ENCODE results near the gene PTPN5. TPM values are rescaled to one million over a fixed set of nuclear protein-coding genes. Genes with fewer than 3 reads are reported as not detected.

Gene PTPN5
- total RNA-seq, 4 donors from 2014 or later, result 0.15 to 0.51 (median 0.39) TPM

GRCh38 chr11:18768472-18768901 is 23.1 kb downstream of the PTPN5 start:
- Histone ChIP-seq H3K27ac (peak overlapping the region in 1 of 4 donors; percentile 58), H3K36me3 (no peaks in the 10 kb centered on the region), H3K27me3 (no peaks in the 10 kb centered on the region), H3K4me1 (no peaks in the 10 kb centered on the region), H3K9me3 (no peaks in the 10 kb centered on the region), H3K4me3 (no peak overlapping the region)
- DNase-seq (peak in 1 of 2 donors; percentile 40), ATAC-seq (peak; percentile 64 to 86)
- in situ Hi-C loops (cut with MboI; ENCODE audit: low sequenced_read_pairs in 4 of 4) (no loop called here), intact Hi-C loops (cut with DNase I; ENCODE audit: low total_unique reads) (no loop called here)
- no peak for TF ChIP-seq POLR2A (IDR thresholded peaks at IDR 0.05)
- no peak for TF ChIP-seq CTCF (IDR thresholded peaks at IDR 0.05 in 4 of 5, conservative IDR thresholded peaks at IDR 0.05 in 1 of 5)

GRCh38 chr11:18766015-18766414 is 25.6 kb downstream of the PTPN5 start:
- Histone ChIP-seq H3K27me3 (no peaks in the 10 kb centered on the region), H3K4me1 (no peaks in the 10 kb centered on the region), H3K36me3 (no peaks in the 10 kb centered on the region), H3K9me3 (no peaks in the 10 kb centered on the region), H3K27ac (no peak overlapping the region), H3K4me3 (no peak overlapping the region)
- DNase-seq, result no peak
- no peak for TF ChIP-seq CTCF (IDR thresholded peaks at IDR 0.05 in 4 of 5, conservative IDR thresholded peaks at IDR 0.05 in 1 of 5)
- no peak for TF ChIP-seq POLR2A (IDR thresholded peaks at IDR 0.05)
- intact Hi-C loops (cut with DNase I; ENCODE audit: low total_unique reads), result no loop called here
- in situ Hi-C loops (cut with MboI; ENCODE audit: low sequenced_read_pairs in 4 of 4), result no loop called here
- ATAC-seq, result no peak

- Histone ChIP-seq H3K4me3 (no peak overlapping the region), H3K27ac (no peak overlapping the region), H3K4me1 (no peaks in the 10 kb centered on the region), H3K9me3 (no peaks in the 10 kb centered on the region), H3K27me3 (no peaks in the 10 kb centered on the region), H3K36me3 (no peaks in the 10 kb centered on the region)
- DNase-seq (no peak), ATAC-seq (no peak)
- in situ Hi-C loops (cut with MboI; ENCODE audit: low sequenced_read_pairs in 4 of 4) (no loop called here), intact Hi-C loops (cut with DNase I; ENCODE audit: low total_unique reads) (no loop called here)
- TF ChIP-seq CTCF (IDR thresholded peaks at IDR 0.05 in 4 of 5, conservative IDR thresholded peaks at IDR 0.05 in 1 of 5), result no peak
- TF ChIP-seq POLR2A (IDR thresholded peaks at IDR 0.05), result no peak
Observed at GRCh38 chr11:18765554-18765953, 26.0 kb downstream of the PTPN5 start.

GRCh38 chr11:18761741-18762140 is 29.9 kb downstream of the PTPN5 start:
- Histone ChIP-seq H3K36me3 (no peaks in the 10 kb centered on the region), H3K4me3 (no peak overlapping the region), H3K9me3 (no peaks in the 10 kb centered on the region), H3K27ac (no peak overlapping the region), H3K27me3 (no peaks in the 10 kb centered on the region), H3K4me1 (no peaks in the 10 kb centered on the region)
- intact Hi-C loops (cut with DNase I; ENCODE audit: low total_unique reads) (no loop called here), in situ Hi-C loops (cut with MboI; ENCODE audit: low sequenced_read_pairs in 4 of 4) (no loop called here)
- no peak for ATAC-seq
- no peak for DNase-seq
- TF ChIP-seq CTCF (IDR thresholded peaks at IDR 0.05 in 4 of 5, conservative IDR thresholded peaks at IDR 0.05 in 1 of 5), result no peak
- no peak for TF ChIP-seq POLR2A (IDR thresholded peaks at IDR 0.05)

GRCh38 chr11:18761144-18761543 is 30.5 kb downstream of the PTPN5 start:
- in situ Hi-C loops (cut with MboI; ENCODE audit: low sequenced_read_pairs in 4 of 4), result no loop called here
- no peaks in the 10 kb centered on the region for H3K9me3 ChIP-seq
- DNase-seq (no peak), ATAC-seq (no peak)
- H3K36me3 ChIP-seq, result no peaks in the 10 kb centered on the region
- H3K4me1 ChIP-seq, result no peaks in the 10 kb centered on the region
- no peak for TF ChIP-seq POLR2A (IDR thresholded peaks at IDR 0.05)
- no peak for TF ChIP-seq CTCF (IDR thresholded peaks at IDR 0.05 in 4 of 5, conservative IDR thresholded peaks at IDR 0.05 in 1 of 5)
- H3K4me3 ChIP-seq, result no peak overlapping the region
- intact Hi-C loops (cut with DNase I; ENCODE audit: low total_unique reads), result no loop called here
- H3K27ac ChIP-seq, result no peak overlapping the region
- H3K27me3 ChIP-seq, result no peaks in the 10 kb centered on the region
